Measurements from ENCODE around the gene CDH13. TPM values are rescaled to one million over a fixed set of nuclear protein-coding genes. Genes with fewer than 3 reads are reported as not detected.

Gene CDH13
- total and polyA plus RNA-seq, 3 experiments from 2014 or later, result not detected

- CTCF ChIA-PET, result no interaction called here
- no peaks in the 10 kb centered on the region for H3K4me1 Mint-ChIP-seq
These were observed 345.7 kb downstream of the CDH13 start for GRCh38 chr16:82972331-82972919.

GRCh38 chr16:82979406-82980111, 352.8 kb downstream of the CDH13 start:
- Mint-ChIP-seq H3K36me3 (peaks cover 0 to 11% (median 2%) of the 10 kb centered on the region in 3 donors), H3K4me3 (no peak overlapping the region), H3K9me3 (peaks cover 8 to 16% (median 11%) of the 10 kb centered on the region in 5 donors), H3K27me3 (peaks cover 0 to 4% of the 10 kb centered on the region in 2 donors), H3K4me1 (no peaks in the 10 kb centered on the region), H3K27ac (no peak overlapping the region)
- DNase-seq, result no peak
- no peaks in the 10 kb centered on the region for H3K27me3 ChIP-seq (ENCODE audit: insufficient read depth, low read length, poor library complexity, severe bottlenecking)
- no peak overlapping the region for H3K4me3 ChIP-seq (ENCODE audit: low read length)
- POLR2A ChIA-PET, result no interaction called here
- H3K9me3 ChIP-seq (ENCODE audit: low read length), result no peaks in the 10 kb centered on the region
- no peak overlapping the region for H3K27ac ChIP-seq (ENCODE audit: low read depth, low read length)
- CTCF ChIA-PET, result no interaction called here
- no peaks in the 10 kb centered on the region for H3K4me1 ChIP-seq (ENCODE audit: insufficient read depth, low read length)
- H3K36me3 ChIP-seq (ENCODE audit: insufficient read depth, low read length), result no peaks in the 10 kb centered on the region

More at GRCh38 chr16:82972331-82972919, 345.7 kb downstream of the CDH13 start:
- H3K27me3 ChIP-seq (ENCODE audit: insufficient read depth, low read length, poor library complexity, severe bottlenecking), result no peaks in the 10 kb centered on the region
- H3K4me3 ChIP-seq (ENCODE audit: low read length), result no peak overlapping the region
- no peak for DNase-seq
- no peaks in the 10 kb centered on the region for H3K4me1 ChIP-seq (ENCODE audit: insufficient read depth, low read length)
- H3K9me3 ChIP-seq (ENCODE audit: low read length), result no peaks in the 10 kb centered on the region
- no peak overlapping the region for H3K27ac Mint-ChIP-seq
- H3K27ac ChIP-seq (ENCODE audit: low read depth, low read length), result no peak overlapping the region
- H3K9me3 Mint-ChIP-seq, result peaks cover 1 to 9% (median 5%) of the 10 kb centered on the region in 5 donors
- no peaks in the 10 kb centered on the region for H3K36me3 ChIP-seq (ENCODE audit: insufficient read depth, low read length)
- H3K36me3 Mint-ChIP-seq, result peaks cover 0 to under 1% (median 0%) of the 10 kb centered on the region in 3 donors
- H3K27me3 Mint-ChIP-seq, result no peaks in the 10 kb centered on the region
- H3K4me3 Mint-ChIP-seq, result no peak overlapping the region
- POLR2A ChIA-PET, result no interaction called here

GRCh38 chr16:82980810-82981209, 354.0 kb downstream of the CDH13 start:
- H3K27me3 ChIP-seq (ENCODE audit: insufficient read depth, low read length, poor library complexity, severe bottlenecking), result no peaks in the 10 kb centered on the region
- Mint-ChIP-seq H3K9me3 (peaks cover 8 to 16% (median 9%) of the 10 kb centered on the region in 5 donors), H3K4me1 (no peaks in the 10 kb centered on the region), H3K27me3 (peaks cover 0 to 6% of the 10 kb centered on the region in 2 donors), H3K27ac (no peak overlapping the region), H3K36me3 (peaks cover 0 to 11% (median 2%) of the 10 kb centered on the region in 3 donors), H3K4me3 (no peak overlapping the region)
- no peaks in the 10 kb centered on the region for H3K36me3 ChIP-seq (ENCODE audit: insufficient read depth, low read length)
- no peaks in the 10 kb centered on the region for H3K4me1 ChIP-seq (ENCODE audit: insufficient read depth, low read length)
- ChIA-PET POLR2A (no interaction called here), CTCF (no interaction called here)
- no peak for DNase-seq
- no peak overlapping the region for H3K27ac ChIP-seq (ENCODE audit: low read depth, low read length)
- no peak overlapping the region for H3K4me3 ChIP-seq (ENCODE audit: low read length)
- no peaks in the 10 kb centered on the region for H3K9me3 ChIP-seq (ENCODE audit: low read length)

- CTCF ChIA-PET, result no interaction called here
- Mint-ChIP-seq H3K4me3 (no peak overlapping the region), H3K36me3 (no peaks in the 10 kb centered on the region), H3K4me1 (no peaks in the 10 kb centered on the region), H3K27ac (no peak overlapping the region), H3K9me3 (peaks cover 0 to 3% (median 0%) of the 10 kb centered on the region in 5 donors), H3K27me3 (peaks cover 0 to 2% of the 10 kb centered on the region in 2 donors)
- Histone ChIP-seq H3K4me3 (ENCODE audit: low read length) (no peak overlapping the region), H3K4me1 (ENCODE audit: insufficient read depth, low read length) (no peaks in the 10 kb centered on the region), H3K36me3 (ENCODE audit: insufficient read depth, low read length) (no peaks in the 10 kb centered on the region), H3K27ac (ENCODE audit: low read depth, low read length) (no peak overlapping the region), H3K9me3 (ENCODE audit: low read length) (no peaks in the 10 kb centered on the region), H3K27me3 (ENCODE audit: insufficient read depth, low read length, poor library complexity, severe bottlenecking) (no peaks in the 10 kb centered on the region)
- POLR2A ChIA-PET, result no interaction called here
- no peak for DNase-seq
These were observed 361.0 kb downstream of the CDH13 start for GRCh38 chr16:82987767-82988166.

GRCh38 chr16:82990155-82990554, 363.4 kb downstream of the CDH13 start:
- Mint-ChIP-seq H3K27me3 (no peaks in the 10 kb centered on the region), H3K4me1 (no peaks in the 10 kb centered on the region), H3K9me3 (peaks cover 0 to 2% (median 0%) of the 10 kb centered on the region in 5 donors), H3K27ac (no peak overlapping the region), H3K36me3 (no peaks in the 10 kb centered on the region), H3K4me3 (no peak overlapping the region)
- H3K27me3 ChIP-seq (ENCODE audit: insufficient read depth, low read length, poor library complexity, severe bottlenecking), result no peaks in the 10 kb centered on the region
- no peaks in the 10 kb centered on the region for H3K36me3 ChIP-seq (ENCODE audit: insufficient read depth, low read length)
- CTCF ChIA-PET, result no interaction called here
- no peaks in the 10 kb centered on the region for H3K9me3 ChIP-seq (ENCODE audit: low read length)
- no peak overlapping the region for H3K27ac ChIP-seq (ENCODE audit: low read depth, low read length)
- POLR2A ChIA-PET, result no interaction called here
- no peak for DNase-seq
- H3K4me1 ChIP-seq (ENCODE audit: insufficient read depth, low read length), result no peaks in the 10 kb centered on the region
- no peak overlapping the region for H3K4me3 ChIP-seq (ENCODE audit: low read length)

GRCh38 chr16:82991410-82991809, 364.6 kb downstream of the CDH13 start:
- Mint-ChIP-seq H3K27me3 (no peaks in the 10 kb centered on the region), H3K27ac (no peak overlapping the region), H3K36me3 (no peaks in the 10 kb centered on the region), H3K4me1 (no peaks in the 10 kb centered on the region), H3K4me3 (no peak overlapping the region), H3K9me3 (peaks cover 0 to 2% (median 0%) of the 10 kb centered on the region in 5 donors)
- H3K4me1 ChIP-seq (ENCODE audit: insufficient read depth, low read length), result no peaks in the 10 kb centered on the region
- H3K27me3 ChIP-seq (ENCODE audit: insufficient read depth, low read length, poor library complexity, severe bottlenecking), result no peaks in the 10 kb centered on the region
- no peak overlapping the region for H3K27ac ChIP-seq (ENCODE audit: low read depth, low read length)
- ChIA-PET POLR2A (no interaction called here), CTCF (no interaction called here)
- H3K36me3 ChIP-seq (ENCODE audit: insufficient read depth, low read length), result no peaks in the 10 kb centered on the region
- no peak overlapping the region for H3K4me3 ChIP-seq (ENCODE audit: low read length)
- no peak for DNase-seq
- no peaks in the 10 kb centered on the region for H3K9me3 ChIP-seq (ENCODE audit: low read length)

- Histone ChIP-seq H3K36me3 (ENCODE audit: insufficient read depth, low read length) (no peaks in the 10 kb centered on the region), H3K9me3 (ENCODE audit: low read length) (no peaks in the 10 kb centered on the region), H3K4me3 (ENCODE audit: low read length) (no peak overlapping the region), H3K4me1 (ENCODE audit: insufficient read depth, low read length) (no peaks in the 10 kb centered on the region), H3K27me3 (ENCODE audit: insufficient read depth, low read length, poor library complexity, severe bottlenecking) (no peaks in the 10 kb centered on the region), H3K27ac (ENCODE audit: low read depth, low read length) (no peak overlapping the region)
- ChIA-PET CTCF (no interaction called here), POLR2A (no interaction called here)
- no peak overlapping the region for H3K4me3 Mint-ChIP-seq
- no peaks in the 10 kb centered on the region for H3K4me1 Mint-ChIP-seq
- no peak for DNase-seq
- no peak overlapping the region for H3K27ac Mint-ChIP-seq
- no peaks in the 10 kb centered on the region for H3K27me3 Mint-ChIP-seq
- H3K9me3 Mint-ChIP-seq, result peaks cover 0 to 2% (median 0%) of the 10 kb centered on the region in 5 donors
- H3K36me3 Mint-ChIP-seq, result no peaks in the 10 kb centered on the region
These were observed 365.4 kb downstream of the CDH13 start for GRCh38 chr16:82991966-82992675.

- Mint-ChIP-seq H3K27me3 (no peaks in the 10 kb centered on the region), H3K4me3 (no peak overlapping the region), H3K27ac (no peak overlapping the region), H3K4me1 (no peaks in the 10 kb centered on the region), H3K9me3 (peaks cover 0 to 2% (median 0%) of the 10 kb centered on the region in 5 donors), H3K36me3 (no peaks in the 10 kb centered on the region)
- no peaks in the 10 kb centered on the region for H3K4me1 ChIP-seq (ENCODE audit: insufficient read depth, low read length)
- POLR2A ChIA-PET, result no interaction called here
- H3K36me3 ChIP-seq (ENCODE audit: insufficient read depth, low read length), result no peaks in the 10 kb centered on the region
- H3K27me3 ChIP-seq (ENCODE audit: insufficient read depth, low read length, poor library complexity, severe bottlenecking), result no peaks in the 10 kb centered on the region
- DNase-seq, result no peak
- CTCF ChIA-PET, result no interaction called here
- H3K9me3 ChIP-seq (ENCODE audit: low read length), result no peaks in the 10 kb centered on the region
- no peak overlapping the region for H3K27ac ChIP-seq (ENCODE audit: low read depth, low read length)
- H3K4me3 ChIP-seq (ENCODE audit: low read length), result no peak overlapping the region
These were observed 366.0 kb downstream of the CDH13 start for GRCh38 chr16:82992786-82993185.
